HG03432 (cell line): Measurements from ENCODE around the gene XIRP2.
"Not testable (repeated sequence)": the region's sequence is repeated elsewhere in the genome, so short reads cannot be mapped to it uniquely, and the experiment has no call there.

Experiments used
- ATAC-seq: cut with Tn5 transposase; IDR thresholded peaks from one replicate; pipeline ENCODE4 v1.9.1; 2021; ENCODE audit warnings: mild to moderate bottlenecking, moderate library complexity; ENCODE audit not compliant: unreplicated experiment

XIRP2 gene

DNA sequence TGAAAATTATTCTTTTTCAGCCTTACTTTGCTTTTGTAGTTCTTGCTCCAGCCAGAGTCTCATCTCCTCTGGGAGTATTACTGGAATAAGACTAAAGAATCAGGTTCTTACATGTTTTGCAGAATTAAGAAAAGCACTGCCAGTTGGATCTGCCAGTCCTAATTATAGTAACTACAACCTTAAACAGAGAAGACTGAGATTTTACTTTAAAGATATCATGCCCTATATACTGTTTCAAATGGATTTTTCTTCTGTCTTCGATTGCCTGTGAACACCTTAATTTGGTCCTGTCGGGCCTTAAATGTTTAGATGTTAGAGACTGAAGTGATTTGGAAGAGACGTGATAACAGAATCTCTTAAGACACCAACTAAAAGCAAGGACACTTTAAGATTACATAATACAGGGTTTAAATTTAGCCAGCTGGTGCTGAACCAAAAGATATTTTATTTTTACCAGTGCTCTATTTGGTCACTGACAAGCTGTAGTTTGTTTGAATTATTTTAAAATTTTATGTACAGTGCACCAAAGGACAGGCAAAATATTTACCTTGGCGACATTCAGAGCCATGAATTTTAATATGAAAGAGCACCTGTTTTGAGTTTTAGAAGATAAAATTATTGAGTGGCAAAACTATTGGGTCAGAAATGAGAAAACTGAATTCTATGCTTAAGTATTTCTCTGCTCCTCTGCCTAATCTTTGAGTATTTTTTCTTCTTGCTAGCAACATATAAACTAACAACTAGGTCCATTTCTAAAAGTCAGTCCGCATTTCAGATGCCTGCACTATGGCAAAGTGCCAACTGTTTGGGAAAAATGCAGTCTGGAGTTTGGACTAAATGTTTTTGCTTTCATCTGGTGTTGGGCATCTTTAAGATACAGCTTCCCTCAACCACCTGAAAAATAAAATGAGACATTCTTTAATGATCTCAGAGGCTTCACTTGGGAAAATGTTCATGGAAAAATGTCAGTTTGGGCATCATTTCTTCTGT lies 300.0 kb downstream of the XIRP2 start:
- ATAC-seq = no peak

DNA sequence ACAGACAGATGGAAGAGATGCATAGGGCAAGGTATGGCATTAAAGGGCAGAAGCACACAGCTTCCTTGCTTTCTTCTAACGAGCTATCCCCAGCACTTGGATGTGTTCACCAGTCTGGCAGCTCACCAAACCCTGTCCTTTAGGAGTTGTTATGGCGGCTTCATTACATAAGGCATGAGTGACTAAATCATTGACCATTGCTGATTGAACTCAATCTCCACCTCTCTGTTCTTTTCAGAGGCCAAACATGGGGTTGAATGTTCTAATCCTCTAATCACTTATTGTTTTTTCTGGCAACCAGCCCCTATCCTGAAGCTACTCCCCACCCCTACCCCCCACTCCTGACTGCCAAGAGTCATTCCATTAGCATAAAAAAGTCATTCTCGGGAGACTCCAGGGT lies 301.8 kb downstream of the XIRP2 start:
- no peak for ATAC-seq

DNA sequence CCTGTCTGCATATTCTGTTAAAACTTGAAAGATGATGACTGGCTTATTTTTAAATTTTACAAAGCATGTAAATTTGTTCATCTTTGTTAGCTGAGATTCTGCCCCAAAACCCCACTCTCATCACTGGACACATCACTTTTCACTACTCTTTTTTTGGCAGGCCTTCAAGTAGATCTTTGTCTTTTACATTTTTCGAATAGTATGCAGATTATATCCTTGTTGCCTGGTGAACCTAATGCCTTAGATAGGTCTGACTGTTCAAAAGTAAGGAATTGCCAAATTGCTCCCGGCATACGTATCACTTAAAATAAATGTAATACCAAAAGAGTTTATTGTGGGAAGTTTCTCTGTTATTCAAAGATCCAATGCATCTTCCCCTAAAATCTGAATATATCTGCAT lies 303.3 kb downstream of the XIRP2 start:
- no peak for ATAC-seq

DNA sequence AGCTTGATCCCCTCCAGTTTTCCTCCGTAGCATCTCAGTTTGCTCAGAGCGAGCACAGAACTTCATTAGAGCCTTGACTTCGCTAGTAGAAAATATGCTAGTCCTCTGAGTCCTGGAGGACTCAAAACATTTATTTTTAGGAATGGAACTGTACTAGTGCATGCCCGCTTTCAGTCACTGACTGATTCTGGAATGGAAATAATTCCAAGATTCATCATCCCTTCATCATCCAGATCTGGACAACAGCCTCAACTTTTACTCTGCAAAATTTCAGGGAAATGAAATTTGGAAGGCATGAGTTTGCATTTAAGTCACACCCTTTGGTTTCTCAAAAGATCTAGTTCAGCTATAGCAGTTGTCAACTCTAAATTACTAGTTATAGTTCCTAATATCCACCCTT lies 304.6 kb downstream of the XIRP2 start:
- no peak for ATAC-seq

DNA sequence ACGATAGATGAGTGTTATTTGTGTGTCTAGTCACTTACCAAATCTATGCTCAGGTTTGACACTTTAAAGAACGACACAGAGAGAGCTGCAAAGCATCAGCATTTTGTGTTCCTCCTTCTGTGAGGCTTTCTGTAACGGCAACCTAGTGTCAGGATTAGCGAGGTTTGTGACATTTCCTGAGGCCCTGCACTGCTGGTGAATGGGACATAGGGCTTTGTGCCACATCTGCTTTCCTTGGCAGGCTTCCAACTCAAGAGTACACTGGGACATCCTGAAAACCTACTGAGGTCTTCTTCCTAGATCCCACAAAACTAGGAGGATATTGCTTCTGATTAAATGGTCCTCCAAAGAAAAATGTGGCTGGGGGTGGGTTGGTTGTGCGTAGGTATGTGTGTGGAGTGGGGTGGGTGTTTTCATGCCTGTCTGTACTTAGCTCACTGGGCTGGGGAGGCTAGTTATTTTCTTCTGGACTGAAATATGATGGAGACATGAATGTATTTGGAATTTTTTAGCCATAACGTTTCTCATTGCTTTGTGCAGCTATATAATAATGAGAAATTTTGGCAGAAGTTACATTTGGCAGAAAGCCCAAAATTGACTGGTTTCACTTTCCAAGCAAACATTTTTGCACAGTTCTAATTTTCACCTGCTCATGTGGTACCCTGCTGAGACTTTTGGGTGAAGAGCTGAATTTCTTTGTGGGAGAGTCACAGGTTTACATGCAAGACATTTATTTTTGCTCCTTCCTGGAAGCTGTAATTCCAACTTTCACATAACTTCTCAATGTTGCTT lies 308.4 kb downstream of the XIRP2 start:
- ATAC-seq = no peak

DNA sequence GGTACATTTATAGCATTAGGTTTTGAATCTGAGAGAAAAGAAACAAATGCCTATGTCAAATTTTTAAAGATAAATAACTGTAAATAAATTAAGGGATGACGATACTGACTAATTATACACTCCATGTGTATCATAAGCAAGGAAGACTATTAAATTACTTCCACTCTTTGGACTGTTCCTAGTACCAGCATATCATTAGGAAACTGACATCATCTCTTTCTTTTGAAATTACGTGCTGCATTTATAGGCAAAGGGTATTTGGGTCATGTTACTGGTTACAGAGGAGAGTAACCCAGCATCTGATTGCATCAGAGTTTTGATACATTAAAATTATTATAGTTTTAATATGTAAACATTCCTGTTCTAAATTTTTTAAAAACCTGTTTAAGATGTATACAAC lies 309.7 kb downstream of the XIRP2 start:
- ATAC-seq = no peak

DNA sequence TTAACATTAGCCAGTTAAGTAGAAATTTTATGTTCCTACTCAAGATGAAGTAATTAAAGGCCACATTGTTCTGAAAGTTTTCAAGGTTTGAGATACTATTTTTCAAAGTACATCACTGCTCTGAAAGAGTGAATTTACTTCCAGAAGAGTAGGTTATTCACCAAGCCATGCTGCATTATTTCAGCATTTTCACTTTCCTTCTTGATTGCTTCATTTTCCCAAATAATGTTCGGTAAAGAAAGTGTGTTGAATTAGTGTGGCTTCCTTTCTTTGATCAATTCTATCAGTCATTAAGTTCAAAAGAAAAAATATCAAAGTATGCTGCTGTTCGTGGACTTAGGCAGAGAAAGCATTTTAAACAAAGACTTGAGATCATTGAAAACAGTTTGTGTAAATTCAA lies 310.3 kb downstream of the XIRP2 start:
- ATAC-seq = no peak

DNA sequence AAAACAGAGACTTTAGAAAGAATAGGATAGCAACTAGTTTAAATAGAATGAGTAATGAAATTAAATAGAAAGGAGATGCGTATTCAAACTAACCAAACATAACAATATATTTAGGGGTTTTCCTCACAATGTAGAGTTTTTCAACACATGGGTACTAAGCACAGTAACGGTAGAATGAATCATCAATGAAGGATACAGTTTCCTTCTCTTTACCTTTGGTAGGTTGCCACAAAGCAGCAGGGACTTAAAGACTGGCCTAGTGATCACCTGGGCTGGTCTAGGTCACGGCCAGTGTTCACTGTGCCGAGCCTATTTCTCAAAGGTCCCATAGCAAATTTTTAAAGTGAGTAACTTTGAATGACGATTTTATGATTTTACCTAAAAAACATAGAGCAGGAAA lies 311.7 kb downstream of the XIRP2 start:
- no peak for ATAC-seq

DNA sequence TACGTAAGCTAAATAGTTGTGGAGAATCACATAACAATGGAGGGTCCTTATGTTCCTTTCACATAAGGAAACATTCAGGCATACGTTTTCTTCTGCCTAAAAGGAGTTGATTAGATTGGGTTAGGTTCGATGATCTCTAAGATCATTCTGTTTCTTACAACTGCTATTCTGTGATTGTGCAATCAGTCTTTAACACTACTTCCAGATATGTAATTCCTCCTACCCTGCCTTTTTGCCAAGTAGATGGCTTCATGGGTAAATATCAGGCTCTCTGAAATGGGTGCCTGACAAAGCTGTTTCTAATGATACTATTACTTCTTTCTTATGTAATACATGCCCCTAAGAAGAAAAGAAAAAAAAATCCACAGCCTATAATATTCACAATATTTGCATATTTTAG lies 321.5 kb downstream of the XIRP2 start:
- ATAC-seq = no peak

DNA sequence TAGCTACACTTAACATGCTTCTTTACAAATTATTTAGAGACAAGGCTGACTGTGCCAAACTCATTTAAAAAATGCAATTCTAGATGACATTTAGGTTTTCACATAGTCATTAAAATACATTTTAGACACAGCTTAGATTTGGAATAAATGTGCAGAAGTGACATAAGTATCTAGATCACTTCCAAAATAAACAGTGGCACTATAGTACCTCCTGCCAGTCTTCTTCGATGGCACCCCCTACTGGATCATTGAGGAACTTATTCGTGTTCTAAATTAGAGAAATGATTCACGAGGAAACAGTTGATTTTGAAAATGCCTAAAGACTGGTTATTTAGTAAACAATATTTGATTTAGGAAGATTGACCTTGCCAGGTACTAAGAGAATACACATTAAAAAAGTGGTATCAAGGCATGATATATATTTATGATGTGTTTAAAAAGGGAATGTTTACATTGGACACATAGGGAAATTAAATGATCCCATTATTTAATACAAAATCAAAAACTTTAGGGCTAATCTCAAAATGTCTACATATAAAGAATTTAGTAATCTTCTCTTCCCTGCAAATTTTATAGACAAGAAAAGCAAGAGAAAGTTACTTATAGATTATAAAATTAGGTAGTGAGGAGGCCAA lies 323.9 kb downstream of the XIRP2 start:
- peak; percentile 89 for ATAC-seq

DNA sequence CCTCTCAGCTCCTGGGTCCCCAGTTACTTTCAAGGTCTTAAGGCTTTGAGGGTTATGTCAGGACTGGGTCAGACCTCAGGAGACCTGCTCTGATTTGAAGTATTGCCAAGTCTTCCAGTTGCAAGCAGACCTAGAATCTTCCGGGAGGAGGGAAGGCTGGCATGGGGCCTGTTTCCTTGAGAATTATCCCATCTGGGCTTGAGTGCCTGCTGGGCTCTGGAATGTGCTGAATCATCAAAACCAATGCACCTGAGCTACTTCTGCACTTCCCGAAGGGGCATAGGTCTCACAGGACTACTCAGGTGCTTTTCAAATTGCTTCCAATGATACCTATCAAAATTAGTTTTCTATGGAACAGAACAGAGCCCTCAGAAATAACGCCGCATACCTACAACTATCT lies 327.3 kb downstream of the XIRP2 start:
- no peak for ATAC-seq

DNA sequence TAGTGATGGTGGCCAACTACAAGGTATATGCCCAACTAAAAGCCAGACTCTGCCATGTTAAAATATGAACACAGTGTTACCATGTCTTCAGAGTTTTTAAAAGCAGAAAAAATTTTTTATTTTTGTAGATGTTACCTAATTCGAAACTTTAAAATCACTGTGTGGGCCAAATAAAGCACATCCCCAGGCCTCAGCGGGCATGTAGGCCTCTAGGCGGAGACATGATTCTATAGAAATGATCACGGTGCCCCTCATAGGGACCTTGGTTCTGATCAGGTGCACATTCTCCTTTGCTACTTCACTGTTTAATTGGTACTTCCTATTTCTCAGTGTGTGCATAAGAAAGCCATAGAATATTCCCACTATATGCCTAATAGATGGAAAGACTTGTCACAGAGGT lies 349.2 kb downstream of the XIRP2 start:
- ATAC-seq = no peak

DNA sequence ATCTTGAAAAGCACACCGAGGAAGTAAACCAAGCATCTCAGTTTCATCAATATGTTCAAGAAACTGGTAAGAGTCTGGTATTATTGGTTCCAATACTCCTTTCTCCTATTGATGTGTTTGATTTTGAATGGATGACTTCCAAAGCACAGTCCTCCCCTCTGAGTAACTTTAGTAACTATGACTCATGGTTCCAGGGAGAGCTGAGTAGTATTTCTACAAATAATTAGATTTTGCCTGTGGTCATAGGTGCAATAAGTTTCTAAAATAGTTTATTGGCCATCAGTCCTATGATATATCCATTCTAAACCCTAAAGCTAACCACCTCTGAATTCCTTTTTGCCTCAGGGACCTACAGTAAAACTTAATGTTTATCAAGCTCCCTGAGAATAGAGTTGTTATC lies 352.4 kb downstream of the XIRP2 start:
- ATAC-seq = no peak

DNA sequence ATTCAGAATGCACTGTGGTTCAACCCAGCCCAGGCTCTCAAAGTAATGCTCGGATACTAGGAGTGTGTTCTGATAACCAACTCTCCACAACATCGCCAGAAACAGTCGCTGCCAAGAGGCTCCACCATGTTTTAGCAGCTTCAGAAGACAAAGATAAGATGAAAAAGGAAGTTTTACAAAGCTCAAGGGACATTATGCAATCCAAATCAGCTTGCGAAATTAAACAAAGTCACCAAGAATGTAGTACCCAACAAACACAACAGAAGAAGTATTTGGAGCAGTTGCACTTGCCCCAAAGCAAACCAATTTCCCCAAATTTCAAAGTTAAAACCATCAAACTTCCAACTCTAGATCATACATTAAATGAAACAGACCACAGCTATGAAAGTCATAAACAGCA lies 360.9 kb downstream of the XIRP2 start:
- ATAC-seq = no peak

DNA sequence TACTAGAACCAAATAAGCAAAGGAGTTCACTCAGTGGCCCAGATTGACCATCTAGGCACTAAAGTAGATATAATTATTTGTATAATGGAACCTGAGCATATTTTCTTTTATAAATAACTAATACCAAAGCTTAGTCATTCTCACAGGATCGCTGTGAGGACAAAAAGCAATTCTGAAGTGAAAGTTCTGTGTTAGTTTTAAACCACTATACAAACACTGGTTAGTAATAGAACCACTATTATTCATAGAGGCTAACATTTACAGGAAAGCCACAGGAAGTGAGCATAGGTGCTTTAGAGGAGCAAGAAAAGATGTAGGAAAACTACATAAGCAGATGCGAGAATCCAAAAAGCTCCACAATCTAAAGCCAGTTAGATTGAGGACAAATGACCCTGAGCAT lies 364.7 kb downstream of the XIRP2 start:
- no peak for ATAC-seq

DNA sequence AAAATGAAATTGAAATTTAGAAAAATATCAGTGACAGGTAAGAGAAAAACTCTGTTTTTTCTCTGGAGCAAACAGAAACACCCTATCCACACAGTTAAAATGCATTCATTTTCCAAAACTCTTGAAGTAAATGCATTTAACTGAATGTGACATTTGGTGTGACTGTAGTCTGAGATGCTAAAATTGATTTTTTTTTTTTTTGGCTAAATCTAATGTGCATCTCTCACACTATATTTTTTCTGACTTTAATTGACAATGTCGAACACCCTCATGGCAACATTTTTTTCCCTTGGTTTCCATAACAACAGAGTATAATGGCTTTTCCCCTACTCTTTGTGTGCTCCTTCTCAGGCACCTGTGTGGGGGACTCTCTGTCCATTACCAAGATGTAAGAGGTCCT lies 366.4 kb downstream of the XIRP2 start:
- ATAC-seq = no peak

DNA sequence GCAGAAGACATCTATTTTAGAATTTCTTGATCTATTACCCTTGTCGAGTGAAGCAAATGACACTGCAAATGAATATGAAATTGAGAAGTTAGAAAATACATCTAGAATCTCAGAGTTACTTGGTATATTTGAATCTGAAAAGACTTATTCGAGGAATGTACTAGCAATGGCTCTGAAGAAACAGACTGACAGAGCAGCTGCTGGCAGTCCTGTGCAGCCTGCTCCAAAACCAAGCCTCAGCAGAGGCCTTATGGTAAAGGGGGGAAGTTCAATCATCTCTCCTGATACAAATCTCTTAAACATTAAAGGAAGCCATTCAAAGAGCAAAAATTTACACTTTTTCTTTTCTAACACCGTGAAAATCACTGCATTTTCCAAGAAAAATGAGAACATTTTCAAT lies 370.4 kb downstream of the XIRP2 start:
- ATAC-seq = no peak

DNA sequence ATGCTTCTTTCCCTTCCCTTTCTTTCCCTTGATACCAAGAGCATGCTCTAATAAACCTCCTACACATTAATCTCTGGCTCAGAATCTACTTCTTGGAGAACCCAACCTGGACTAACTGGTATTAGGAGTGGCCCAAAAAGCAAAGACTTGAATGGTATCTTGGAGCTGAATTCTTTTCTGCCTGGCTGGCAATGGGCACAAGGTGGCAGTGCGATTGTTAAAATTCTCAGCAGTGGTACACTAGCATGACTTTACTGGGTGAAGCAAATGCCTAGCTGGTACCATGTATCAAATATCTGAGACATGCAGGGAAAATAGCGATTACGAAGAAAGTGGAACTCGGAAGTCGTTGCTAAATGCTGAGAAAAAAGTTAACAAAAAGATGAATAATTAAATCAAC lies 376.1 kb downstream of the XIRP2 start:
- no peak for ATAC-seq

DNA sequence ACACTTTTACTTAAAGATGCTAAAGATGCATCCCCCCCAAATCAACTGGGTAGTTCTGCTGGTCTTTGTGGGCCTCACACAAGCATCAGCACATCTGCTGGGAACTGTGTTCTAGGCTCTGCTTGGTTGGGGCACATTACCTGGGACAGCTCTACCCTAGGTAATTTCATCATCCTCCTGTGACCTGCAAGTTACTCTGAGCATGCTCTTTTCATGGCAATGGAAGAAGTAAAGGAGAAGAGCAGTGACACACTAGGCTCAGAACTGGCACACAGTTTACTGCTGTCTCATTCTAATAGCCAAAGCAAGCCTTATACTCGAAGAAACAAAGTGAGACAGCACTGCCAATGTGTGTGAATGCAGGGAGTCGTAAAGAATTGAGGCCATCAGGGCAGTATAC lies 376.7 kb downstream of the XIRP2 start:
- ATAC-seq = no peak

DNA sequence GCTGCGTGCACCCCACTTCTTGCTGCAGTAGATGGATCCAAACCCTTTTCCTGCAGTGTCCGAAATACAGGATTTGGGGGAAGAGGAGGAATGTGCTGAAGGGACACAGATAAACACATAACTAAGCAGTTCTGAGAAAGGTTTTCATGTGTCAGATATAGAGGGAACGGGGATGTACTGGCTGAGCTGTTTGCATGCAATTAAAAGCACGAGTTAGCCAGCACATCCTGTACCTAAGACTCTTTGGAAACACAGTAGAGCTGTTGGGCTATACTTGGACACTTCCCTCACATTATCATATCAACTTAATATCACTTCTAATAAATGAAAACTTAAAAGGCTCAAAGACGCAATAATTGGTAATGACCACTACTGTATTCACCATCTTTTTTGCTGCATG lies 377.4 kb downstream of the XIRP2 start:
- ATAC-seq = no peak

DNA sequence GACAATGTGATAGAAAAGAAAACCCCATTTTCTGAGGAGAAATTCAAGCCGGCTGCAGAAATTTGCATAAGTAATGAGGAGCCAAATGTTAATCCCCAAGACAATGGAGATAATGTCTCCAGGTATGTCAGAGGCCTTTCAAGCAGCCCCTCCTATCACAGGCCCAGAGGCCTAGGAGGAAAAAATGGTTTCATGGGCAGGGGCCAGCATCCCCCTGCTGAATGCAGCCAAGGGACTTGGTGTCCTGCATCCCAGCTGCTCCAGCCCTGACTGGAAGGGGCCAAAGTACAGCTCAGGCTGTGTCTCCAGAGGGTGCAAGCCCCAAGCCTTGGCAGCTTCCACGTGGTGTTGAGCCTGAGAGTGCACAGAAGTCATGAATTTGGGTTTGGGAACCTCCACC lies 380.0 kb downstream of the XIRP2 start:
- not testable (repeated sequence) for ATAC-seq

DNA sequence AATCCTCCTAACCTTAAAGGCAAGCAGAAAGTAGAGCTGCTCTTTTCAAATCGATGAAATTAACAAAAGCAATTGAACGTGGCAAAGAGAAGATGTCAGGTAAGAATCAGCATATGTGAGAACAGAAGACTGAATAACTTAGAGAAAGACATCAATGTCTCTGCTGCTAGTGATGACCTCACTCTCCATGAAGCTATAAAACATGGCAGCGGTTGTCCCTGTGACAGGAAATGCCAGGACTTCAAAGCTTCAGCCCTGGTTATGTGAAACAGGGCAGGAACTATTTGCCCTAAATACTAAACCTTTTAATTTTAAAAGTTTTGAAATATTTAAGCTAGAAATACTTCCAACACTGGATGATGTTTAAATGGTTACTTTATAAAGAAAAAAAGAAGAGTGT lies 383.7 kb downstream of the XIRP2 start:
- ATAC-seq = no peak
